Superior temporal gyrus (tissue), 1 donor: ENCODE measurements around the gene ARHGEF39.

Experiments
- DNase-seq: peaks from one replicate; pipeline ENCODE4 v3.0.0-alpha.2; 2016; ENCODE audit errors: extremely low spot score

The ARHGEF39 gene

DNA sequence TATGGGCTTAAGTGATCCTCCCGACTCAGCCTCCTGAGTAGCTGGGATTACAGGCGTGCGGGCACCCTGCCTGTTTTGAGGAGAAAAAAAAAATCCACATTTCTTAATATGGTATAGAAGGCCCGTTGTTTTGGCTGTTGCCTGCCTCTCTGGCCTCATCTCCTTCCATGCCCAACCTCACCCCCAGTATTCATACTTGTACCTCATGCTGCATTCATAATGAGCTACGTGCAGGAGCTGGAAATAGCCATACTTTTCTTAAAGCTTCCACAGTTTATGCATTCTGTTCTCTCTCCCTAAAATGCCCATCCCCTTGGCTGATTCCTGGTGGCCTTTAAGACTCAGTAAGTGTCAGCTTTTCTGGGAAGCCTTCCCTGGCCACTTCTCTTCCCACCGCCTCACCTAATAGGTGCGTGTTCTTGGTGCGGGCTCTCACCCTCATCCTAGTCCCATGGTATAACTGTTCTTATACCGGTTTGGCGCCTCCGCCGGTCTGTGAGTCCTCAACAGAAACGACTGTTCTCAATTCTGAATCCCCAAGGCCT is 26.8 kb upstream of the ARHGEF39 start:
- DNase-seq = no peak

DNA sequence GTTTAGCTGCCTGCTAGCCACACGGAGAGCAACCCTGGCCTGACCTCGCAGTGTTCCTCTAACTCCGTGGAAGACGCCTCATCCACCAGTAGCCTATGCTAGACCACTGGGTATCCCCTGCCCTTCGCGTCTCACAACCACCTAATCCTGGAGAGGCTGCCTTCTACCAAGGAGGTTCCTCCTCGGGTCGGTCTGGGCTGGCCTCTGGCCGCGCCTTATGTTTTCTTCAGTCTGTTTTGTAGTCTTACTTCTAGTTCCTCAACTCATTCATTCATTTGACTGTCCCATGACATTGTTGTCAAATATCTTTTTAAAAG is 26.3 kb upstream of the ARHGEF39 start:
- no peak for DNase-seq

DNA sequence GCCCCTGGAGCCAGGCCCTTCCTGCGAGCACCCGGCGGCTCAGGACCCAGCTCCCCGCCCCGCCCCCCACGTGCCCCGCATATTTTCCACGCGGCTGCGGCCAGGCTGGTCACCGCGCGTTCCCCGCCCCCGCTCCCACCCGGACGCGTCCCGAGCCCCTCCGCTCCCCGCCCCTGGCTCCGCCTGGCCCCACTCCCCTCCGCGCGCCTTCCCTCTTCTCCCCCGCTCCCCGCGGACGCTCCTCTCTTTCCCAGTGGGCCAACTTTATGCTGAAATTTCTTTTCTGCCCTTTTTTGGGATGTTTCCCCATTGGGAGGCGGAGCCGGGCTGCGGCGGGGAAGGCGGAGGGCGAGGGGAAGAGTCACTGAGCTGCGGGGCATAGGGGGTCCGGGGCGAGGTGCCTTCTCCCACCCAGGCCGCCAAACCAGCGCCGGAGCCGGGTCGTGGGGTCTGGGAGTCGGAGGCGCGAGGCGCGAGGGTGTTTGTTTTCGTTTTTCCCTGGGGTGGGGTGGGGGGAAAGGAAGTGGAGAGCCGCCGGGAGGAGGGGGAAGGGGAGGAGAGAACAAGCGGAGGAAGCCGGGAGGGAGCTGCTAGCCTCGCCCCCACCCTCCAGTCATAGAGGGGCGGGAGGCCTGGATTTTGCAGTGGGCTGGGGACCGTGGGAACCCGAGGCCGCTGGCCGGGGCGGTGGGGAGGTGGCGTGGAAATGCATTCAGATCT is 25.8 kb upstream of the ARHGEF39 start:
- DNase-seq = no peak

DNA sequence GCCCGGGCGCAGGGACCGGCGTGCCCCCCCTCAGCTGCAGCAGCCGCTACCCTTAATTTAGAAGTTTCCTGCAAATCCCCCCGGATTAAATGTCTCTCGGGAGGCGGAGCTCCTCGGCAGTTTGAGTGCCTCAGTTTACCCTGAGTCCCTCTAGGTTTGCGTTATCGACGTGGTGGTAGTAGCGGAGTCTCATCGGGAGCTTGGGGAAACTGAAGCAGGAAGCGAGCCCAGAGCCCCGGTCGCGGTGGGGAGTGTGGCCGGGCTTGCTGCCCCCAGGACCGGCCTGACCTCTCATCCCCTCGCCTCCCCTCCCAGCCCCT is 25.3 kb upstream of the ARHGEF39 start:
- no peak for DNase-seq

DNA sequence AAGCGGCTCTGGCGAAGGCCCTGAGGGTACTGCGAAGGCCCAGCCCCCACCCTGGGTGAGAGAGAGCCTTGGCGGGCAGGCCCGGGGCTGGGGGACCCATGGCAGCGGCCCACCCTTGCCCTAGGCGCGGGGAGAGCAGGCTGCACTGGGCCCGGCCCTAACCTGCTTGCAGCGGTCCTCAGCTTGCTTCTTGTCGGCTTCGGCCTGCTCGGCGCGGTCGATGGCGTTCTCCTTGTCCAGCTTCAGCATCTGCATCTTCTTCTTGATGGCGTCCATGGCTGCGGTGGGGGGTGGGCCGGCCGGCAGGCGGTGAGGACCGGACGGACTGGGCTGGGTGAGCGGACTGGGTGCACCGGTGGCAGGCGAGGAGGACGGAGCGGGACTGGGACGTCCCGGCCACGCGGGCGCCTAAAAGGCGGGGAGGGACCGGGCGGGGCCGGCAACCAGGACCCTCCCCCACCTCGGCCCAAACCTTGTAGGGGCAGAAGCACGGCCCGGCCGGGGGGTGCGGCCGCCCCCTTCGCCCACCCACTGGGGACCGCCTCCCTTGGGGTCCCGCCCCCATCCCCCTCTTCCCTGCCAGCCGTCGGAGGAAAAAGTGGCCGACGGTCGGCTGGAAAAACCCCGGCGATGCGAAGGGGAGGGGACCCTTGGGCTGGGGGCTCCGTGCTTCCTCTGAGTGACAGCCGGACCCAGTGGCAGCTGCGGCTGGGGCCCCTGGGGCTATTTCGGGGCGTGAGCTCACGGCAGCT is 24.7 kb upstream of the ARHGEF39 start, which contains the start of gene TPM2:
Gene TPM2 (minus strand): TSS at position 384 of the 752 bp plus-strand sequence. CDS start 108 bp downstream, at position 276.
- DNase-seq = no peak

DNA sequence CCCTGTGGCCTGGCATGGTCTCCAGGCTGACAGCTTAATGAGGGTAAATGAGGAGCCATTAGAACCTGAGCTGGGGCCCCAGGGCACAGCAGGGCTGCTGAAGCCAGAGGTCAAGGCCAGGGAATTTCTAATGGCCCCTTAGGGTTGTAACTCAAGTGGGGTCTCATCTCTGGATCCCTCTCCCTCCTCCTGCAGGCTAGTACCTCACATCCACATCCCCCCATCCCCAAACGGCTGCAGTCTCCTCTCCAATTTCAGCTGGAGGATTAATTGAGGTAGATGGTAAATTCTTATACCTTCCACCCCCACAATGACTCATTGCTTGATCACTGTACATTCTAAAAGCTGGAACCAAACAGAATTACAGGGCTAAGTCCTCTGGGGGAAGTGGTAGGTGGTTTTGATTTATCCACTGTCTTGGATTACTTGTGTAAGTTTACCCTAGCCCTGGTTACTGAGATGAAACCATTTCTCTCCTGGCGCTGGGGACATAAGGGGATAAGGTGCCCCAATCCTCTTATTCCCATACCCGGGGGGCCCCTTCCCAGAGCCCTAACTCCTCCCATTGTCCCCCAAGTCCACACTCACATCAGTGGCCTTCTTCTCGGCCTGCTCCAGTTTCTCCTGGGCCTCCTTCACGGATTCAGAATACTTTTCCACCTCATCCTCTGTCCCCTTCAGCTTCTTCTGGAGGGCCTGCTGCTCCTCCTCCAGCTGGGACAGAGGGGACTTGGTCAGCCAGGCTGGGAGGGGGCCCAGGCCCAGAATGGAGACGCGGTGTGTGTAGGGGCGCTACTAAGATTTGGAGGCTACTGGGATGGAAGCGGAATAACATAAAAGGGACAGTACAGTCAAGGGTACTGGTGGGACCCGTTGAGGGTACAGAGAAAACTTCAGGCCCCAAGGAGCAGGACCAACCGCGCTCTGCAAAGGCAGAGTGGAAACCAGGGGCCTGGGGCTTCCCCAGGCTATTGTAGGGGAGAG is 23.9 kb upstream of the ARHGEF39 start:
- no peak for DNase-seq

DNA sequence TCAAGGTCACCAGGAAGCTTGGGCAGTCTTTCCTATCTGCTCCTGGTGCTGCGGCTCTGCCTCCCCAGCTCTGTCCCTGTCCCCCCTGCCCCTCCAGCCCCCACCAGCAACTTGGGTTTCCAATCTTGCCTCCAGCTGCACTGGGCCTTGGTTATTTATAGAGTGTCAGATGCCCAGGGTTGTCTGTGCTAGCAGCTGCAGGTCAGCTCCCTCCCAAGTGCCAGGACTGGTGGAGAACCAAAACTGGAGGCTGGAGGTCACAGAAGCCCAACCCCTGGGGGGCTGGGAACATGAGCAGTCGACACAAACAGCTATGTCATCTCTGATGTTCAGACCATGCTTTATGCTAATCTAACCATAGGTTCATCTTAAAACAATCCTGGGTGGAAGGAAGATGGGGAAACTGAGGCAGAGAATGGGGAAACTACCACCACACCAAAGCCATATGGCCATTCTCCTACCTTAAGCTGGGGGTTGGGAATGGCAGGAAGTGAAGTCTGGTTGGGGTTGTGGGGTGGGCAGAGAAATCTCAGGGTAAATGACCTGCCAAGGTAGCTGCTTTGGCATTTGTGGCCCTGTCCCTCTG is 23.1 kb upstream of the ARHGEF39 start:
- no peak for DNase-seq

DNA sequence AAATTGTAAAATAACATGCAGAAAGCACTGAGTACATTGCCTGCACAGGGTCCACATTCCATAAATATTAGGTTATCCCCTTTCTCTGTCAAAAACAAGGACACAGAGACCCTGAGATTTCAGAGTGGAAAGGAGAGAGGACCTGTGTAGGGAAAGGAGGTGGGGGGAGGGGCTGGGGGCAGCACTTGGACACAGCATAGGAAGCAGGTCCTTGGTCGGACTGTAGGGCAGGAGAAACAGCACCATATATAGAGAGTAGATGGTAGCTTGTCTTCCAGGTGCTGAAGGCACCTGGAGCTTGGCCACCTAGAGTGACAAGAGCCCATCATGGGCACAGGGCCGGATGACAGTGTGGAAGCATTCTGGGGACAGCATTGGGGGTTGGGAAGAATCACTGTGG is 22.3 kb upstream of the ARHGEF39 start:
- DNase-seq = no peak

DNA sequence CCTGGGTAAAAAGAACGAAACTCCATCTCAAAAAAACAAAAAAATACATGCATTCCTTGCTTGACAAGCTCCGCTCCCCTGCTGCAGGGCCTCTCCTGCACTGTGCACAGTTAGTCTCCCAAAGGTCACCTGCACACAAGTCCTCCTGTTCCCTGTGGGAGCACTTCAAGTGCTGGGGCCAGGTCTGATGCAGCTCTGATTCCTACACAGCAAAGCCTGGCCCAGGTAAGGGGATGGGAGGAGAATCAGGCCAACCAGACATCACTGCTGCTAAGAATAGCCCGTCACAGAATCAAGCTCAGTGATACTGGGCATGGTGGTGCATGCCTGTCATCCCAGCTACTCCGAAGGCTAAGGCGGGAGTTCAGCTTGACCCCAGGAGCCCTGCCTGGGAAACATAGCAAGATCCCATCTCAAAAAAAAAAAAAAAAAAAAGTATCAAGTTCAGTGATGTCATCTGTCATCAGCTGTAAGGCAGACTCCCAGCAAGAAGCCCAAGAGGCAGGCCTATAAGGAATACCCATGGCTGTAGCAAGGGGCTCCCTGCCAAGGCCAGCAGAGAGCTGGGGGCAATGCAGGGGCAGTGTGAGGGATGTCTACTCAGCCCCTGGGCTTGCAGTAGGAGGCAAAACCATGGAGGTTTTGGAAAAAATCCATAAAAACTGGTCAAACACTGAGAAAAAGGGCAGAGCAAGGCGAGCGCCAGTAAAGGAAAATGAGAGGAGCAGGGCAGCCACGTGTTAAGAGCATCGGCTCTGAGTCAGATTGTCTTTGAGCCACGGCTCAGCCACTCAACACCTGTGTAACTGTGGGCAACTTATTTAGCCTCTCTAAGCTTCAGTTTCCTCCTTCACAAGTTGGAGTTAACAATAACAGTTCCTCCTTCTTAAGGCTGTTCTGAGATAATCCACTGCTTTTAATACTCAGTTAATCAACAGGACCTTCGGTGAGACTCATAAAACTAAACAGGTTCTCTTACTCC is 21.5 kb upstream of the ARHGEF39 start:
- DNase-seq = no peak

DNA sequence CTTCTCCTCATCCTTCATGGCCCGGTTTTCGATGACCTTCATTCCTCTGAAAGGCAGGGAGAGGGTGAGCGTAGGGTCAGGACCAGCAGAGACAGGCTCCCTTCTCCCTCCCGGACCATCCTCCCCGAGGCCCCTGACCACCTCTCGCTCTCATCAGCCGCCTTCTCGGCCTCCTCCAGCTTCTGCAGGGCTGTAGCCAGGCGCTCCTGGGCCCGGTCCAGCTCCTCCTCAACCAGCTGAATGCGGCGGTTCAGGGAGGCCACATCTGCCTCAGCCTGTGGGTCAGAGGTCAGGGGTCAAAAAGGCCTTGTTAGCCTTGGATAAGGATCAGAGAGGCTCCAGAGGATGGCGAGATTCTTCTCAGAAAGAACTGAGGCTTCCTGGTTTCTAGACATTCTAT is 20.5 kb upstream of the ARHGEF39 start:
- no peak for DNase-seq

DNA sequence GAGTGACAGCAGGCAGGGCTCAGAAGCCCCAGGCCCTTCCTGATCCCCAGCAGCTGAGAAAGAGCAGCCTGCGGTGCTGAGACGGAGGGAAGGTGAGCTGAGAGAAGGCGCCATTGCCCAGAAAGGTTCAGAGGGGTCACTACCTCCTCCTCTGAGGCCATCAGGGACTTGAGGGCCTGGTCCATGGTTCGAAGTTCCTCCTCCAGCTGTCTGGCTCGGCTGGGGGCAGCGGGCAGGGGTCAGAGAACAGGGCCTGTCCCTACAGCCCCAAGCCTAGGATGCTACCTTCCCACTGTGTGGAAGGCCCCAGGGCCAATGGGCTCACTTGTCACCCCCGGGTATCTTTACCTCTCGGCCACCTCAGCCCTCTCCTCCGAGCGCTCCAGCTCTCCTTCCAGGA is 19.9 kb upstream of the ARHGEF39 start:
- no peak for DNase-seq

DNA sequence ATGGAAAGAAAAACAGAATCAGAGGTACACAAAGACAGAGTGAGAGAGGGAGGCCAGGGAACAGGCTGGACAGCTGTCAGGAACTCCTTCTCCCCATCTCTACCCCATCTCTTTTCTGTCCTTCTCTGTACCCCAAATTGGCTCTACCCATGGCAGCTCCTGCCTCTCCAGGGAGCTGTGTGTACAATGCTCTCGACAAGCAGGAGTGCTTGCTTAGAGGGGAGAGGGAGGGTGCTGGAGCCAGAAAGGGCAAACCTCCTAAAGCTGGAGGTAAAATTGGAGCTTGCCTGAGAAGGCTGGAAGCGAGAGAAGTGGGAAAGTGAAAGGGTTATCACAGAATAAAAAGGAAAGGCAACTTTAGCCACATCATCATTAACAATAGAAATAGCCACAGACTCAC is 18.3 kb upstream of the ARHGEF39 start:
- no peak for DNase-seq

DNA sequence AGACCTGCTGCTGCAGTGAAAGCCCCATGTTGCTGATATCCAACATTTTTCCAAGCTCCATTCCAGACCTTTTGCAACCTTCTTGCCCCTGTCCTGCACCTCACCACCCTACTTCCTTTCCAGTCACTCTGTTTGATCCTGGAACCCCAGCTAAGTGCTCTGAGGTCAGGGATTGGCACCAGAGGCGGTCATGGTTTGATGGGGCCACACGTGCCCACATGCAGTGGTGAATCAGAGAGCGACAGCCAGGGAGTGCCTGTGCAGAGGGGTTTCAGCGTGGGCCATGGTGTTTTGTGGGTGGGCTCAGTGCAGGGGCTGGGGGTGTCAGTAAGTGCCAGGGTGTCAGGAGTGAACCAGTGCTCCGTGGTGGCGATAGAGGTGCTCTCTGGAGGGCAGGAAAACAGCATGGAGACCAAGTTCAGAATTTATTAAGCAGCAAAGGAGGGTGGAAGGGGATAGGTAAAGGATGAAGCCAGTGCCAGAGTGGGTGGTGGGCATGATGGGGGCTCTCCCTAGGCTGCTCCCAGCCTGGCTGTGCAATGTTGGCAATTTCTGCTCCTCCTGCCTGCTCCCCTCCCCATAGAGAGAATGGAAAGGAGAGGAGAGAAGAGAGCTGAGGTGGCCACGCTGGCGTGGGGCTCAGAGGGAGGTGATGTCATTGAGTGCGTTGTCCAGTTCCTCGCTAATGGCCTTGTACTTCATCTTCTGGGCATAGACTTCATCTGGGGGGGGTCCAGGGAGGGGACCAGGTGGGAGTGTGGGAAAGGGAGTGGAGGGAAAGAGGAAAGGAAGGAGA is 17.7 kb upstream of the ARHGEF39 start:
- no peak for DNase-seq

DNA sequence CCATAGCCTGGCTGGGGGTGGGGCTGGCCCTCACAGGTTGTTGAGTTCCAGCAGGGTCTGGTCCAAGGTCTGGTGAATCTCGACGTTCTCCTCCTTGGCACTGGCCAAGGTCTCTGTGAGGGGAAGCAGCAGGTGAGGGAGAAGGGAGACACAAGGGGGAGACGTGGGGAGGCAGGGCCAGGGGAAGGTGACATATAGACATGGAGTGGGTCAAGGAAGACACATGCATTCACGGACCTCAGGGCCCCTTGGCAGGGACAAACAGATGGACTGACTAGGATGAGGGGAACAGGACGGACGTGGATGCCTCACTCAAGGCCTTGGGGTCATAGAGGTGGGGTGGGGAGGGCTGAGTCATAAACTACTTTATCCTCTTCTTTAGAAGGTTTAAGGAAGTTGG is 17.1 kb upstream of the ARHGEF39 start:
- DNase-seq = no peak

DNA sequence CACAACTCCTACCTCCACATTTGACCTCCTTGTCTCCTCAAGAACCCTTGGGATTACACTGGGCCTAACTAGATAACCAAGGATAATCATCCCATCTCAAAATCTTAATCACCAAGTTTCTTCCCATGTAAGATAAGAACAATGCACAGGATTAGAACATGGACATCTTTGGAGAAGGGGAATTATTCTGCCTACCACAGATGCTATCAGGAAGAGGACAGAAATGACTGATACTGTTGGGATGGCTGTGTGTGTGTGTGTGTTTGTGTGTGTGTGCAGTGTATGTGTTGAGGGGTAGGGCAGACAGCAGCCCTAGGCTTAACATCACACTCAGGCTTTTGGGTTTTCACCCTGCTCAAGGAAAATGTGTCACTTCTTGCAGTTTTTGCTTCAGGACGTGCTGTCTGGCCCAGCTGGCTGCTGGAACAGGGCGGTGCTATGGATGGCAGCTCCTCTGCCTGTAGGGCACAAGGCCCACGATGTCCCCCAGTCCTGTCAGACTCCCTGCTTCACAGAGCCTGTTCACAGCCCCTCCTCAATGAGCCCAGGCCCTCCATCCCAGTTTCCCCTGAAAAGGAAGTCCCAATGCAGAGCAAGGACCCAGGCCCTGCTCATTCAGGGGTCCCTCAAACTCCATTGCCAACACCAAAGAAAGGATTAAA is 16.5 kb upstream of the ARHGEF39 start:
- no peak for DNase-seq

DNA sequence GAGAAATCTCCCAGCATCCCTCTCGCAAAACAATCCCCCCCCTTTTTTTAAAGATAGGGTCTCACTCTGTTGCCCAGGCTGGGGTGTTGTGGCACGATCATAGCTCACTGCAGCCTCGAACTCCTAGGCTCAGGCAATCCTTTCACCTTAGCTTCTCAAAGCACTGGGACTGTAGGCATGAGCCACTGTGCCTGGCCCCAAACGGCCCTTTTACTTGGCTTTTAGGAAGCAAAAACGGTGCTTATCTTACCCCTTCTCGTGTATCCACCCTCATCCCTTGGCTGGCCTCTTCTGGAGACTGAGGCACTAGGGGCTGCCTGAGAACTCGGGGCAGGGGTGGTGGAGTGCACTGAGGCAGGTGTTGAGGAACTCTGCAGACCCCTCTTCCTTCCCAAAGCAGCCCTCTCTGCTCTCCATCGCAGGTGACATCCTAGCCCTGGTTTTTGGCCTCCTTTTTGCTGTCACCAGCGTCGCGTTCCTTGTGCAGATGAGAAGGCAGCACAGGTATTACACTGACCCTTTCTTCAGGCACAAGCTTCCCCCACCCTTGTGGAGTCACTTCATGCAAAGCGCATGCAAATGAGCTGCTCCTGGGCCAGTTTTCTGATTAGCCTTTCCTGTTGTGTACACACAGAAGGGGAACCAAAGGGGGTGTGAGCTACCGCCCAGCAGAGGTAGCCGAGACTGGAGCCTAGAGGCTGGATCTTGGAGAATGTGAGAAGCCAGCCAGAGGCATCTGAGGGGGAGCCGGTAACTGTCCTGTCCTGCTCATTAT is 15.5 kb upstream of the ARHGEF39 start:
- no peak for DNase-seq

DNA sequence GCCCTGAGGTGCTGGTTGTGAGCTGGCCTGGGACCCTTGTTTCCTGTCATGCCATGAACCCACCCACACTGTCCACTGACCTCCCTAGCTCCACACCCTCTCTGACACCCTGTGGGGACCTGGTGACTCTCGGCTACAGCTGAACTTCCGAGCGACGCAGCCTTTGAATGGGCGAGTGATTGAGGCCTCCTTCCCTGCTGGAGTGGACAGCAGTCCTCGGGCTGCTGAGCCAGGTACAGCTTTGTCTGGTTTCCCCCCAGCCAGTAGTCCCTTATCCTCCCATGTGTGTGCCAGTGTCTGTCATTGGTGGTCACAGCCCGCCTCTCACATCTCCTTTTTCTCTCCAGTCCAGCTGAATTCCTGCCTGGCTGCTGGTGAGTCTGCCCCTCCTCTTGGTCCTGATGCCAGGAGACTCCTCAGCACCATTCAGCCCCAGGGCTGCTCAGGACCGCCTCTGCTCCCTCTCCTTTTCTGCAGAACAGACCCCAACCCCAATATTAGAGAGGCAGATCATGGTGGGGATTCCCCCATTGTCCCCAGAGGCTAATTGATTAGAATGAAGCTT is 14.9 kb upstream of the ARHGEF39 start:
- no peak for DNase-seq

DNA sequence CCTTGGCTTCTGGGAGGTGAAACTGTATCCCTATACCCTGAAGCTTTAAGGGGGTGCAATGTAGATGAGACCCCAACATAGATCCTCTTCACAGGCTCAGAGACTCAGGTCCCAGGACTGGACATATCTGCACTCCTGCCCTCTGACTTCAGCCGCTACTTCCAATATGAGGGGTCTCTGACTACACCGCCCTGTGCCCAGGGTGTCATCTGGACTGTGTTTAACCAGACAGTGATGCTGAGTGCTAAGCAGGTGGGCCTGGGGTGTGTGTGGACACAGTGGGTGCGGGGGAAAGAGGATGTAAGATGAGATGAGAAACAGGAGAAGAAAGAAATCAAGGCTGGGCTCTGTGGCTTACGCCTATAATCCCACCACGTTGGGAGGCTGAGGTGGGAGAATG is 14.1 kb upstream of the ARHGEF39 start:
- DNase-seq = no peak
